Activated CD4-positive, alpha-beta T cell treated with anti-CD3 and anti-CD28 coated beads, Interleukin-2, Interleukin-6, amounts not matched to agents 100 ng/mL and 50 ng/mL, durations not matched to agents 16 hours and 8 hours (primary cell): ENCODE measurements around the gene ZNF747.
A peak's percentile ranks its signal among the peaks of the same experiment; 100 is the strongest.

Experiments used
- DNase-seq: peaks from one replicate; pipeline ENCODE4 v3.0.0-alpha.2; 2020

The ZNF747 gene

GRCh38 chr16:30534368-30535105, at the start of gene ZNF747:
ZNF747 (minus strand) TSS chr16:30534858; CDS start chr16:30534679, 179 bp downstream.
- peak; percentile 95 for DNase-seq

- no peak for DNase-seq
These were observed 48.1 kb upstream of the ZNF747 start for GRCh38 chr16:30582611-30583340.

GRCh38 chr16:30581457-30581856, 46.8 kb upstream of the ZNF747 start:
- DNase-seq = no peak

- DNase-seq = no peak
These were observed 40.0 kb upstream of the ZNF747 start for GRCh38 chr16:30574678-30575077.

GRCh38 chr16:30571445-30572322, 37.0 kb upstream of the ZNF747 start, which contains the start of gene ZNF688:
ZNF688 (minus strand) TSS chr16:30571714; CDS start chr16:30571629, 85 bp downstream.
- peak; percentile 97 for DNase-seq

GRCh38 chr16:30570636-30571444, 36.2 kb upstream of the ZNF747 start:
- DNase-seq = no peak

GRCh38 chr16:30569746-30570635, 35.3 kb upstream of the ZNF747 start:
- no peak for DNase-seq

GRCh38 chr16:30569281-30569680, 34.6 kb upstream of the ZNF747 start:
- DNase-seq = no peak

- DNase-seq = peak; percentile 83
These were observed 33.5 kb upstream of the ZNF747 start for GRCh38 chr16:30567991-30568638.

- DNase-seq = peak; percentile 83
These were observed 32.7 kb upstream of the ZNF747 start for GRCh38 chr16:30567160-30567990.

- no peak for DNase-seq
These were observed 31.9 kb upstream of the ZNF747 start for GRCh38 chr16:30566531-30566930.

- no peak for DNase-seq
These were observed 31.3 kb upstream of the ZNF747 start for GRCh38 chr16:30565984-30566383.

- DNase-seq = no peak
These were observed 30.9 kb upstream of the ZNF747 start for GRCh38 chr16:30565526-30565925.

- DNase-seq = no peak
These were observed 27.4 kb upstream of the ZNF747 start for GRCh38 chr16:30562021-30562420.

- peak; percentile 30 for DNase-seq
These were observed 26.6 kb upstream of the ZNF747 start for GRCh38 chr16:30561089-30561816.

- DNase-seq = no peak
These were observed 25.0 kb upstream of the ZNF747 start for GRCh38 chr16:30559690-30560089.

- DNase-seq = no peak
These were observed 24.2 kb upstream of the ZNF747 start for GRCh38 chr16:30558789-30559377.

- DNase-seq = peak; percentile 99
These were observed 23.5 kb upstream of the ZNF747 start, which contains the start of gene ZNF764 for GRCh38 chr16:30557957-30558788. ZNF764 (minus strand) TSS chr16:30558374; CDS start chr16:30558182, 192 bp downstream.
